Adrenal gland (tissue), 12 donors: ENCODE data around the gene CACNG7. TPM values are rescaled to one million over a fixed set of nuclear protein-coding genes. Genes with fewer than 3 reads are reported as not detected.

ENCODE experiments used
- DNase-seq, 7 donors: peaks; one replicate each; pipeline ENCODE4 v3.0.0-alpha.2; 2019 to 2020
- H3K27ac ChIP-seq, 5 donors: fragments of 200-600 bp; sonication (generic) in 4 of 5; 1 replicate in 3 of 5; 2 replicates in 2 of 5; pipeline versions ENCODE4 v1.5.1 to v1.8.0; 2016 to 2020; ENCODE audit warnings: mild to moderate bottlenecking in 1 of 5
- H3K27me3 ChIP-seq: fragments of 200-600 bp; 2 replicates; pipeline ENCODE4 v1.8.0; 2021
- H3K36me3 ChIP-seq, 2 donors: fragments of 200-600 bp; replicated peaks in 1 of 2; 1 replicate in 1 of 2; 2 replicates in 1 of 2; pipeline versions ENCODE4 v1.5.1 to v1.8.0; 2018 to 2022
- H3K4me1 ChIP-seq, 2 donors: fragments of 200-600 bp; replicated peaks in 1 of 2; 1 replicate in 1 of 2; 2 replicates in 1 of 2; pipeline versions ENCODE4 v1.5.1 to v1.8.0; 2018 to 2021
- H3K4me3 ChIP-seq, 4 donors: fragments of 200-600 bp; sonication (generic) in 3 of 4; one replicate each; pipeline ENCODE4 v1.5.1; 2016 to 2018
- H3K9me3 ChIP-seq, 3 donors: fragments of 200-600 bp; sonication (generic) in 1 of 3; replicated peaks in 1 of 3; 1 replicate in 2 of 3; 2 replicates in 1 of 3; pipeline versions ENCODE4 v1.5.1 to v1.8.0; 2016 to 2021
- POLR2A ChIP-seq, 2 donors: fragments of 450-650 bp; IDR thresholded peaks; one replicate each; pipeline ENCODE4 v1.6.1; 2017; ENCODE audit warnings: antibody characterized with exemption in 2 of 2, mild to moderate bottlenecking in 2 of 2, moderate library complexity in 1 of 2
- WGBS, 4 donors: extraction: QIAGEN DNeasy Blood & Tissue Kit in 2 of 4; methylation state at CpG; one replicate each; pipeline versions ENCODE4 v1.1.5 to v1.1.7; 2013 to 2017; 5-methylcytosine and 5-hydroxymethylcytosine counted together
- intact Hi-C, 2 donors: fragments of 100-400 bp; cut with DNase I; formaldehyde crosslinking; loops; one replicate each; pipeline versions ENCODE4 v1.14.1 to v1.15.0; 2022 to 2023
- polyA plus RNA-seq, 3 donors: library from polyadenylated mRNA; stranded (reverse); fragments of 200-250 nt in 2 of 3; fragments of 350-450 nt in 1 of 3; fragmentation: Illumina TruSeq in 1 of 3; extraction: RNeasy Lipid Tissue Mini Kit (QIAGEN cat#74804) in 1 of 3; gene quantifications; one replicate each; pipeline ENCODE4 v1.2.3, GENCODE V29; 2013 to 2014
- total RNA-seq, 9 donors: library from RNA; depleted of rRNA in 4 of 9; stranded (reverse); fragments of >200 nt in 4 of 9; fragments of 120-200 nt in 1 of 9; fragmentation: NEBNext Ultra II Directional in 1 of 9; extraction: Animal tissue kit (Norgen Biotek cat#: 25700) in 1 of 9; gene quantifications; one replicate each; pipeline versions ENCODE4 v1.1.0 to v1.2.4, GENCODE V29; 2013 to 2023
- TF ChIP-seq, protein P1 (sequence below), 6 experiments: fragments of 450-650 bp in 4 of 6; fragments of 200-600 bp in 2 of 6; sonication (generic) in 1 of 6; IDR thresholded peaks; 1 replicate in 5 of 6; 2 replicates in 1 of 6; pipeline versions ENCODE4 v1.5.1 to v1.8.0; 2016 to 2021; ENCODE audit warnings: antibody characterized with exemption in 6 of 6, mild to moderate bottlenecking in 2 of 6, moderate library complexity in 1 of 6
- donor health status: healthy with polysubstance abuse.
- donor health status: Bipolar disorder and iron deficiency.
- donor health status: DM: yes; HTN: yes; CAD: no.
- donor health status: DM: no; HTN: no; CAD: no.
- donor health status: DM: no; HTN: no; CAD: no.
- donor health status: DM: yes; HTN: yes; CAD: no.

The CACNG7 gene
- total and polyA plus RNA-seq, 12 donors, result 0.09 to 1.4 (median 0.13) TPM; not detected in 7

DNA sequence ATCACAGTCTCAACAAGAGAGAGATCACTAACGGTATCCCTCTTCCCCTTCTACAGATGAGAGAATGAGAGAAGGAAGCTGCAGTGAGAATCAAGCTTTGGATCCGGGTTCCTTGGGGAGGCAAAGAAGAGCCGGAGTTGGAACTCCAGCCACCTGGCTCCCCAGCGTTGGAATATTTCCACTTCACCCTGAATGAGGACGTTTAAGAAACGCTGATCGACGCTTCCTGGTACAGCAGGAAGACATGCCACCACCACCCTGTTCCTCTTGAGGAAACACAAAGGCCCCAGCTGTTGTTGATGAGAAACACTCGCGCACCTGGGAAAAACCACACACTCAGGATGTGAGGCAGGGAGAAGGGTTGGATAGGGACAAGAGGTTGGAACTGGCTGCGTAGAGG, 42.4 kb downstream of the CACNG7 start:
- intact Hi-C loops, result no loop called here
- no peak for DNase-seq
- no peaks in the 10 kb centered on the region for H3K36me3 ChIP-seq
- no peak overlapping the region for H3K27ac ChIP-seq
- no peak overlapping the region for H3K4me3 ChIP-seq
- no peaks in the 10 kb centered on the region for H3K4me1 ChIP-seq
- no peaks in the 10 kb centered on the region for H3K9me3 ChIP-seq
- TF ChIP-seq, protein P1, sequence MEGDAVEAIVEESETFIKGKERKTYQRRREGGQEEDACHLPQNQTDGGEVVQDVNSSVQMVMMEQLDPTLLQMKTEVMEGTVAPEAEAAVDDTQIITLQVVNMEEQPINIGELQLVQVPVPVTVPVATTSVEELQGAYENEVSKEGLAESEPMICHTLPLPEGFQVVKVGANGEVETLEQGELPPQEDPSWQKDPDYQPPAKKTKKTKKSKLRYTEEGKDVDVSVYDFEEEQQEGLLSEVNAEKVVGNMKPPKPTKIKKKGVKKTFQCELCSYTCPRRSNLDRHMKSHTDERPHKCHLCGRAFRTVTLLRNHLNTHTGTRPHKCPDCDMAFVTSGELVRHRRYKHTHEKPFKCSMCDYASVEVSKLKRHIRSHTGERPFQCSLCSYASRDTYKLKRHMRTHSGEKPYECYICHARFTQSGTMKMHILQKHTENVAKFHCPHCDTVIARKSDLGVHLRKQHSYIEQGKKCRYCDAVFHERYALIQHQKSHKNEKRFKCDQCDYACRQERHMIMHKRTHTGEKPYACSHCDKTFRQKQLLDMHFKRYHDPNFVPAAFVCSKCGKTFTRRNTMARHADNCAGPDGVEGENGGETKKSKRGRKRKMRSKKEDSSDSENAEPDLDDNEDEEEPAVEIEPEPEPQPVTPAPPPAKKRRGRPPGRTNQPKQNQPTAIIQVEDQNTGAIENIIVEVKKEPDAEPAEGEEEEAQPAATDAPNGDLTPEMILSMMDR (IDR thresholded peaks at IDR 0.05), result no peak
- no peak for TF ChIP-seq POLR2A (IDR thresholded peaks at IDR 0.05)
- 44 to 50% (median 46%) methylated on average over 8 to 11 of the region's 11 CpGs for WGBS, 4 donors
- H3K27me3 ChIP-seq, result peaks cover 17% of the 10 kb centered on the region

- H3K27ac ChIP-seq, result no peak overlapping the region
- H3K9me3 ChIP-seq, result no peaks in the 10 kb centered on the region
- no peak overlapping the region for H3K4me3 ChIP-seq
- intact Hi-C loops, result no loop called here
- no peaks in the 10 kb centered on the region for H3K4me1 ChIP-seq
- 68 to 74% (median 70%) methylated on average over 9 of the region's 9 CpGs for WGBS, 4 donors
- peaks cover 17% of the 10 kb centered on the region for H3K27me3 ChIP-seq
- H3K36me3 ChIP-seq, result no peaks in the 10 kb centered on the region
- TF ChIP-seq POLR2A (IDR thresholded peaks at IDR 0.05), result no peak
- TF ChIP-seq, protein P1 (IDR thresholded peaks at IDR 0.05), result no peak
- no peak for DNase-seq
Observed at GRCh38 chr19:53951947-53952346, 42.9 kb downstream of the CACNG7 start.

DNA sequence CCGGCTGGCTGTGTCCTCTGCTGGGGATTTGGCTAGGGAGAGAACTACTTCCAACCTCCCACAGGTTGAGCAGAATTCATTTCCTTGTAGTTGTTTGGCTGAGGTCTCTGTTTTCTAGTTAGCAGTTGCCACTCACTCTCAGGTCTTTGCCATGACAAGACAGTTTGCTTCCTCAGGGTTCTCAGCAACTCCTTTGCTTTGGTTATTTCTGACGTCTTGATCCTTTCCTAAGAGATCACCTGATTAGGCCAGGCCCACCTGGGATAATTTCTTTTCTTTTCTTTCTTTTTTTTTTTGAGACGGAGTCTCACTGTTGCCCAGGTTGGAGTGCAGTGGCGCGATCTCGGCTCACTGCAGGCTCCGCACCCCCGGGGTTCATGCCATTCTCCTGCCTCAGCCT, 44.3 kb downstream of the CACNG7 start:
- Histone ChIP-seq H3K9me3 (no peaks in the 10 kb centered on the region), H3K4me1 (no peaks in the 10 kb centered on the region), H3K27ac (no peak overlapping the region), H3K27me3 (peaks cover 9% of the 10 kb centered on the region), H3K36me3 (no peaks in the 10 kb centered on the region), H3K4me3 (no peak overlapping the region)
- 80 to 86% (median 81%) methylated on average over 7 to 8 of the region's 8 CpGs for WGBS, 4 donors
- TF ChIP-seq, protein P1 (IDR thresholded peaks at IDR 0.05), result no peak
- no peak for TF ChIP-seq POLR2A (IDR thresholded peaks at IDR 0.05)
- intact Hi-C loops, result no loop called here
- no peak for DNase-seq

DNA sequence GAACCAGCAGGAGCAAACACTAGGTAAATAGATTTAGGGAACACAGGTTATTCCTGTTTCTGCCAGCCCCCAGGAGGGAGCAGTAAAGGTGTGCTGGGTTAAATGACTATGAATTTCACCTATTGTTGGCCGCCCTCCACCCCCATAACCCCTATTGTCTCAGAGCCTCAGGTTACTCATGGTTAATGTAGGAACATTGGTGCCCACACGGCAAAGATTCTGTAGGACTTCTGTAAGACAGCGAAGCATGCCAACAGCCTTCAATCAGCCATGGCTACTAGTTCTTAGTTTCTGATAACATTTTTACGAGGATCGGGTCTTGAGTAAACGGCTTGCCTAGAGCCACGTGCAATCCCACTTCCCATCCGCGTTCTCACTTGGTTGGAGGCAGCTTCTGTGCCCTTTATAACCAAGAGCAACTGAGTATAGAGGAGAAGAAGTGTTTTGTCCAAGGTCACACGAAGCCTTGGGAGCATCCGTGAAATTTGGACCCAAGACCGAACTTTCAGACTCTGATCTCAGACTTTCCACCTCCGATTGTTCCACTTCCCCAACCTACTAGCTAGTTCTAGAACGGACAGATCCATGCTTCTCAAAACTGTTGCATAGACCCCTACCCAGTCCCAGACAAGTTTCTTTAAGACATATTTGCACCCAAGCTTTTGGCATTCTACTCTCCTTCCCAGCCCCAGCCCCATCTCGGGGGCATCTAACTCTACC, 48.5 kb downstream of the CACNG7 start:
- H3K4me3 ChIP-seq, result no peak overlapping the region
- 1 to 5% (median 1%) methylated on average over 14 to 15 of the region's 15 CpGs for WGBS, 4 donors
- no peaks in the 10 kb centered on the region for H3K4me1 ChIP-seq
- DNase-seq, result no peak
- H3K9me3 ChIP-seq, result no peaks in the 10 kb centered on the region
- H3K36me3 ChIP-seq, result no peaks in the 10 kb centered on the region
- TF ChIP-seq POLR2A (IDR thresholded peaks at IDR 0.05), result no peak
- TF ChIP-seq, protein P1 (IDR thresholded peaks at IDR 0.05), result no peak
- H3K27me3 ChIP-seq, result peaks cover 22% of the 10 kb centered on the region
- H3K27ac ChIP-seq, result no peak overlapping the region
- intact Hi-C loops, result no loop called here
